Mesendoderm (in vitro differentiated cells): ENCODE data around the gene SFTA2.

Experiments used
- DNase-seq: peaks from one replicate; pipeline ENCODE4 v3.0.0; 2013
- H2AK5ac ChIP-seq: 2 replicates; pipeline ENCODE4 v1.6.1; 2013; ENCODE audit warnings: low read length, inconsistent platforms
- H2BK120ac ChIP-seq: 2 replicates; pipeline ENCODE4 v1.6.1; 2013; ENCODE audit warnings: low read depth, mild to moderate bottlenecking, low read length, moderate library complexity, mixed read lengths
- H2BK15ac ChIP-seq: replicated peaks from 2 replicates; pipeline ENCODE4 v1.6.1; 2013; ENCODE audit warnings: low read depth, mild to moderate bottlenecking, moderate library complexity
- H2BK5ac ChIP-seq: 2 replicates; pipeline ENCODE4 v1.6.1; 2013; ENCODE audit warnings: low read length, inconsistent platforms
- H3K18ac ChIP-seq: 2 replicates; pipeline ENCODE4 v1.6.1; 2013; ENCODE audit warnings: mild to moderate bottlenecking, low read length, mixed read lengths
- H3K23ac ChIP-seq: one replicate; pipeline ENCODE4 v1.6.1; 2013; ENCODE audit warnings: low read length
- H3K27ac ChIP-seq: 2 replicates; pipeline ENCODE4 v1.5.1; 2013; ENCODE audit warnings: low read depth, mild to moderate bottlenecking, inconsistent platforms, low read length, moderate library complexity
- H3K27me3 ChIP-seq: 2 replicates; pipeline ENCODE4 v1.6.1; 2013; ENCODE audit warnings: low read length, control low read depth, mild to moderate bottlenecking, inconsistent platforms; ENCODE audit not compliant: insufficient read depth, poor library complexity
- H3K36me3 ChIP-seq: 2 replicates; pipeline ENCODE4 v1.6.1; 2013; ENCODE audit warnings: low read length, inconsistent platforms; ENCODE audit not compliant: control insufficient read depth, insufficient read depth
- H3K4ac ChIP-seq: one replicate; pipeline ENCODE4 v1.6.1; 2013; ENCODE audit warnings: low read depth, mild to moderate bottlenecking, low read length, moderate library complexity
- H3K4me1 ChIP-seq: 2 replicates; pipeline ENCODE4 v1.6.1; 2013; ENCODE audit warnings: low read depth, low read length, inconsistent platforms; ENCODE audit not compliant: control insufficient read depth
- H3K4me2 ChIP-seq: 2 replicates; pipeline ENCODE4 v1.6.1; 2013; ENCODE audit warnings: low read length
- H3K4me3 ChIP-seq: 2 replicates; pipeline ENCODE4 v1.5.1; 2013; ENCODE audit warnings: mild to moderate bottlenecking, low read length
- H3K56ac ChIP-seq: one replicate; pipeline ENCODE4 v1.6.1; 2013; ENCODE audit warnings: low read length
- H3K79me1 ChIP-seq: 2 replicates; pipeline ENCODE4 v1.6.1; 2013; ENCODE audit warnings: low read length, inconsistent platforms
- H3K79me2 ChIP-seq: 2 replicates; pipeline ENCODE4 v1.6.1; 2013; ENCODE audit warnings: mild to moderate bottlenecking, low read length; ENCODE audit not compliant: control insufficient read depth, insufficient read depth
- H3K9ac ChIP-seq: 2 replicates; pipeline ENCODE4 v1.6.1; 2013; ENCODE audit warnings: low read length, inconsistent platforms
- H4K5ac ChIP-seq: one replicate; pipeline ENCODE4 v1.6.1; 2013; ENCODE audit warnings: low read length
- H4K8ac ChIP-seq: one replicate; pipeline ENCODE4 v1.6.1; 2013; ENCODE audit warnings: low read depth, mild to moderate bottlenecking, control low read depth, low read length, moderate library complexity
- WGBS: extraction: QIAGEN DNeasy Blood & Tissue Kit; methylation state at CpG from one replicate; pipeline ENCODE4 v1.1.7; 2013; ENCODE audit warnings: low lambda C conversion rate, missing lambda C conversion rate; ENCODE audit not compliant: insufficient coverage; ENCODE audit errors: extremely low coverage; 5-methylcytosine and 5-hydroxymethylcytosine counted together

SFTA2 gene

DNA sequence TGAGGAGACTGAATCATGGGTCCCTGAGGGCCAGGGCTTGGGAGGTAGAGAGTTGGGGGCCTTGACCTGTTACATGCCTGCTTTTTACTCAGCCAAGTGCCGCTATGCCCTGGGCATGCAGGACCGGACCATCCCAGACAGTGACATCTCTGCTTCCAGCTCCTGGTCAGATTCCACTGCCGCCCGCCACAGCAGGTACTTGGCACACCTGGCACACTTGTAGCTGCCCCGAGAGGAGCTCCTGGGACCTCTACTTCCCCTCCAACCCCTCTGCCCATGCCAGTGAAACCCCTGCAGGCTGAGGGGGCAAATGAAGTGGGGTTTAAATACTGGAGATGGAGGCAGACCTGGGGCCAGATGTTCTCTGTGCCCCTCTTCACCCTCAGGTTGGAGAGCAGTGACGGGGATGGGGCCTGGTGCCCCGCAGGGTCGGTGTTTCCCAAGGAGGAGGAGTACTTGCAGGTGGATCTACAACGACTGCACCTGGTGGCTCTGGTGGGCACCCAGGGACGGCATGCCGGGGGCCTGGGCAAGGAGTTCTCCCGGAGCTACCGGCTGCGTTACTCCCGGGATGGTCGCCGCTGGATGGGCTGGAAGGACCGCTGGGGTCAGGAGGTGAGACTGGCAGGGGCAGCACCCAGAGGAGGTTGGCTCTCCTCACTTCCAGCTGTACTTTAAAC lies 43.0 kb downstream of the SFTA2 start:
- no peak overlapping the region for H4K5ac ChIP-seq
- H3K4ac ChIP-seq = no peak overlapping the region
- H3K79me2 ChIP-seq = peaks cover 43% of the 10 kb centered on the region
- no peak overlapping the region for H3K27ac ChIP-seq
- H3K9ac ChIP-seq = no peak overlapping the region
- H2BK120ac ChIP-seq = no peak overlapping the region
- no peak overlapping the region for H3K4me2 ChIP-seq
- H2BK5ac ChIP-seq = no peak overlapping the region
- no peak overlapping the region for H3K18ac ChIP-seq
- peaks cover 11% of the 10 kb centered on the region for H3K4me1 ChIP-seq
- H3K36me3 ChIP-seq = peaks cover 14% of the 10 kb centered on the region
- no peak overlapping the region for H4K8ac ChIP-seq
- H3K79me1 ChIP-seq = peaks cover 18% of the 10 kb centered on the region
- H3K27me3 ChIP-seq = no peaks in the 10 kb centered on the region
- no peak overlapping the region for H3K23ac ChIP-seq
- no peak for DNase-seq
- no peak overlapping the region for H3K4me3 ChIP-seq
- no peak overlapping the region for H2BK15ac ChIP-seq
- H3K56ac ChIP-seq = no peak overlapping the region
- WGBS = no CpG with 5 or more reads among the region's 18 CpGs
- H2AK5ac ChIP-seq = no peak overlapping the region

DNA sequence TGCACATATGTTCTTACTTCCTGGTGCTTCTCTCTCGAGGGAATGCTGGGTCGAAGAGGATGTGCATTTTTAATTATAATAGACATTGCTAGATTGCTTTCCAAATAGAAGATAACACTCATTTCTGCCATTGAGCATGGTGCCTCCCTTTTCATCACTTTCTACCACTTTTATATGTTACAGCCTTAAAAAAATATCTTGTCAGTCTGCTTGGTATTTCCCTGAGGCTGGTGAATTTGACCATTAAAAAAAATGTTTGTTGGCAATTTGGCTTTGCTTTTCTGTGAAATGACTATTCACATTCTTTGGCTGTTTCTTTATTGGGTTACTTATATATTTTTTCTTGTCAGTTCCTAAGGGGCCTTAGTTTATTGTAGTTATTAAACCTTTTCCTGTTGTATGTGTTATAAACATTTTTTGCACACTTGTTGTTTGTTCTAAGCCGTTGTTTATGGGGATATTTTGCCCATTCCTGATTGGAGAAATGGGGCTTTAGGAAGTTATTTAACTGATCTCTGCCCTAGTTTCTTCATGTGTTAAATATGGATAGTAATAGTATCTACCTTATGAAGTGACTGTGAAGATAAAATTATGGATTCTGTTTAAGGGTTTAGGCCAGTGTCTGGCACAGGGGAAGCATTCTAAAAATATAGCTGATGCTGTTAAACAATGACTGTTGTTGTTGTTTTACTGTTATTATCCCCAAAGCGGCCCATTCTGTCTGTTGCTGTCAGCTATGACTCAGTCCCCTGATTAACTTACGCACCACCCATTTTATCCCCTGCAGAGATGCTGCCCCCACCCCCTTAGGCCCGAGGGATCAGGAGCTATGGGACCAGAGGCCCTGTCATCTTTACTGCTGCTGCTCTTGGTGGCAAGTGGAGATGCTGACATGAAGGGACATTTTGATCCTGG lies 43.8 kb downstream of the SFTA2 start:
- no peaks in the 10 kb centered on the region for H3K27me3 ChIP-seq
- no CpG with 5 or more reads among the region's 6 CpGs for WGBS
- no peak overlapping the region for H3K9ac ChIP-seq
- H3K23ac ChIP-seq = no peak overlapping the region
- no peak overlapping the region for H2AK5ac ChIP-seq
- no peak overlapping the region for H2BK15ac ChIP-seq
- H3K4me1 ChIP-seq = peaks cover 14% of the 10 kb centered on the region
- no peak overlapping the region for H3K4me2 ChIP-seq
- no peak overlapping the region for H2BK5ac ChIP-seq
- H4K8ac ChIP-seq = no peak overlapping the region
- H3K79me2 ChIP-seq = peaks cover 47% of the 10 kb centered on the region
- no peak overlapping the region for H3K4ac ChIP-seq
- DNase-seq = peak; percentile 15
- no peak overlapping the region for H4K5ac ChIP-seq
- H3K18ac ChIP-seq = no peak overlapping the region
- H3K27ac ChIP-seq = no peak overlapping the region
- no peak overlapping the region for H3K56ac ChIP-seq
- H3K4me3 ChIP-seq = no peak overlapping the region
- no peak overlapping the region for H2BK120ac ChIP-seq
- peaks cover 20% of the 10 kb centered on the region for H3K79me1 ChIP-seq
- peaks cover 8% of the 10 kb centered on the region for H3K36me3 ChIP-seq

GRCh38 chr6:30886897-30887255 lies 45.1 kb downstream of the SFTA2 start:
- Histone ChIP-seq H2AK5ac (no peak overlapping the region), H3K23ac (no peak overlapping the region), H3K4ac (no peak overlapping the region), H2BK15ac (no peak overlapping the region), H3K27ac (no peak overlapping the region), H3K27me3 (no peaks in the 10 kb centered on the region), H4K5ac (no peak overlapping the region), H3K79me1 (peaks cover 20% of the 10 kb centered on the region), H2BK5ac (no peak overlapping the region), H3K4me2 (no peak overlapping the region), H3K4me3 (no peak overlapping the region), H3K18ac (no peak overlapping the region), H3K4me1 (peaks cover 19% of the 10 kb centered on the region), H3K36me3 (peaks cover 2% of the 10 kb centered on the region), H2BK120ac (no peak overlapping the region), H3K56ac (peak overlapping the region; percentile 19), H3K9ac (peak overlapping the region; percentile 45), H4K8ac (no peak overlapping the region), H3K79me2 (peaks cover 48% of the 10 kb centered on the region)
- no peak for DNase-seq

GRCh38 chr6:30885999-30886896 lies 45.7 kb downstream of the SFTA2 start:
- peaks cover 21% of the 10 kb centered on the region for H3K79me1 ChIP-seq
- peak overlapping the region; percentile 76 for H3K4me2 ChIP-seq
- peaks cover 2% of the 10 kb centered on the region for H3K36me3 ChIP-seq
- no peak overlapping the region for H4K5ac ChIP-seq
- H3K27me3 ChIP-seq = no peaks in the 10 kb centered on the region
- peak overlapping the region; percentile 77 for H3K9ac ChIP-seq
- H3K4ac ChIP-seq = peak overlapping the region; percentile 59
- peaks cover 51% of the 10 kb centered on the region for H3K79me2 ChIP-seq
- H2BK5ac ChIP-seq = peak overlapping the region; percentile 5
- no peak overlapping the region for H2BK15ac ChIP-seq
- peak overlapping the region; percentile 9 for H3K4me3 ChIP-seq
- H2AK5ac ChIP-seq = peak overlapping the region; percentile 34
- no peak overlapping the region for H3K23ac ChIP-seq
- H3K18ac ChIP-seq = peak overlapping the region; percentile 44
- no peak overlapping the region for H4K8ac ChIP-seq
- peak overlapping the region; percentile 72 for H3K56ac ChIP-seq
- WGBS = no CpG with 5 or more reads among the region's 18 CpGs
- H3K4me1 ChIP-seq = peaks cover 25% of the 10 kb centered on the region
- H3K27ac ChIP-seq = peak overlapping the region; percentile 76
- H2BK120ac ChIP-seq = no peak overlapping the region
- DNase-seq = peak; percentile 94

DNA sequence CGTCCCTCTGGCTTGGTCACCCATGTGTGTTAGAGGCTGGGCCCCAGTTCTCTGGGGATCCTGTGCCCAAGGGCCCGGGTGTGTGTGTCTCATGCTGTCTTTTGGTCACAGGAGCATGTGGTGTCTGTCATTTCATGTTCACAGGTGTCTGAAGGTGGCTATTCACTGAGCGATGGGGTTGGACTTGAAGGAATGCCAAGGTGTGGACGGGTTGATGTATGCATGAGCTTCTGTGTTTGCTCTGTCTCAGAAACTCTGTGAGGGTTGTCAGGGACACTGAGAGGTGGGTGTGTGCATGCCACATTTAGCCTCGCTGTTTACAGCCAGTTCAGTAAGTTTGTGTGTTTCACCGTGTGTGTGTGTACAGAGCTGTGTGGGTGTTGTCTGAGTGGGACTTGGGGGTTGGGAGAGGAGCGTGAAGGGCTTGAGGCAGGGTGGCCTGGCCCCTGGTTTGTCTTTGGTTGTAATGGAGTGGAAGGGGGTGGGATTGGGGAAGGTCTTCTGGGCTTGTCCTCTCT lies 46.4 kb downstream of the SFTA2 start:
- Histone ChIP-seq H3K4me1 (peaks cover 28% of the 10 kb centered on the region), H3K27me3 (no peaks in the 10 kb centered on the region)

More for the DNA sequence above, 46.4 kb downstream of the SFTA2 start:
- Histone ChIP-seq H3K4ac (no peak overlapping the region), H3K79me2 (peaks cover 51% of the 10 kb centered on the region), H3K18ac (no peak overlapping the region), H3K36me3 (peaks cover 2% of the 10 kb centered on the region), H3K56ac (peak overlapping the region; percentile 72), H3K4me3 (peak overlapping the region; percentile 9), H3K79me1 (peaks cover 19% of the 10 kb centered on the region), H2BK120ac (no peak overlapping the region), H3K9ac (peak overlapping the region; percentile 77), H2BK15ac (no peak overlapping the region), H3K4me2 (peak overlapping the region; percentile 76), H2BK5ac (peak overlapping the region; percentile 26), H4K8ac (no peak overlapping the region), H2AK5ac (peak overlapping the region; percentile 34), H3K23ac (no peak overlapping the region), H3K27ac (peak overlapping the region; percentile 76), H4K5ac (no peak overlapping the region)
- DNase-seq = peak; percentile 48
- WGBS = no CpG with 5 or more reads among the region's 7 CpGs
